SK-N-SH (cell line): Measurements from ENCODE around the gene TCFL5. TPM values are rescaled to one million over a fixed set of nuclear protein-coding genes. Genes with fewer than 3 reads are reported as not detected.

Source experiments
- CTCF ChIA-PET: fragments of 300-600, 350-600 bp; formaldehyde crosslinking; extraction: SDS; loops from one replicate; lab custom pipeline; 2021; lab: Yijun Ruan, JAX
- POLR2A ChIA-PET: fragments of 350-600 bp; sonication (Branson Sonifier 250); formaldehyde crosslinking; extraction: SDS; loops from one replicate; lab custom pipeline; 2020; ENCODE audit warnings: antibody characterized with exemption, inconsistent platforms; lab: Yijun Ruan, JAX
- DNase-seq: peaks from one replicate; pipeline ENCODE4 v3.0.0; 2012
- H2AFZ ChIP-seq: fragments of 200-600 bp; sonication (generic); 2 replicates; pipeline ENCODE4 v1.8.1; 2016; ENCODE audit warnings: antibody characterized with exemption, mild to moderate bottlenecking, low read depth
- H3F3A ChIP-seq: fragments of 200-600 bp; sonication (generic); replicated peaks from 2 replicates; pipeline ENCODE3; 2016; ENCODE audit warnings: antibody characterized with exemption, mild to moderate bottlenecking; ENCODE audit not compliant: insufficient read depth
- H3K27ac ChIP-seq, 2 experiments: fragments of 200-500 bp in 1 of 2; fragments of 200-600 bp in 1 of 2; sonication (Bioruptor generic) in 1 of 2; sonication (generic), shearing (Covaris generic) in 1 of 2; 2 replicates each; pipeline versions ENCODE4 v1.5.1 to v1.6.1; 2014 to 2016; ENCODE audit warnings: low read depth in 2 of 2, inconsistent platforms in 1 of 2, low read length in 1 of 2, mild to moderate bottlenecking in 1 of 2, mixed read lengths in 1 of 2
- H3K27me3 ChIP-seq: fragments of 200-600 bp; sonication (generic), shearing (Covaris generic); 2 replicates; pipeline ENCODE4 v1.6.1; 2016; ENCODE audit warnings: mixed run types; ENCODE audit not compliant: insufficient read depth
- H3K36me3 ChIP-seq, 2 experiments: fragments of 200-500 bp in 1 of 2; fragments of 200-600 bp in 1 of 2; sonication (Bioruptor generic) in 1 of 2; sonication (generic) in 1 of 2; replicated peaks in 1 of 2; 2 replicates each; pipeline versions ENCODE3 to v1.5.1; 2014 to 2016; ENCODE audit warnings: low read length in 1 of 2, mild to moderate bottlenecking in 1 of 2; ENCODE audit not compliant: insufficient read depth in 2 of 2, control insufficient read depth in 1 of 2
- H3K4me1 ChIP-seq, 2 experiments: fragments of 200-500 bp in 1 of 2; fragments of 200-600 bp in 1 of 2; sonication (Bioruptor generic) in 1 of 2; sonication (generic), shearing (Covaris generic) in 1 of 2; 2 replicates each; pipeline versions ENCODE4 v1.5.1 to v1.6.1; 2014 to 2016; ENCODE audit warnings: low read depth in 1 of 2, low read length in 1 of 2, mixed run types in 1 of 2; ENCODE audit not compliant: insufficient read depth in 2 of 2, control insufficient read depth in 1 of 2
- H3K4me2 ChIP-seq: fragments of 200-600 bp; sonication (generic), shearing (Covaris generic); 2 replicates; pipeline ENCODE4 v1.6.1; 2017; ENCODE audit warnings: mixed run types
- H3K4me3 ChIP-seq, 2 experiments: fragments of 200-500 bp in 1 of 2; fragments of 200-600 bp in 1 of 2; sonication (Bioruptor generic) in 1 of 2; sonication (generic), shearing (Covaris generic) in 1 of 2; 2 replicates each; pipeline versions ENCODE4 v1.5.1 to v1.8.1; 2014 to 2016; ENCODE audit warnings: low read depth in 2 of 2, inconsistent platforms in 1 of 2, low read length in 1 of 2, mild to moderate bottlenecking in 1 of 2, mixed read lengths in 1 of 2, moderate library complexity in 1 of 2
- H3K79me2 ChIP-seq: fragments of 200-600 bp; sonication (generic); 2 replicates; pipeline ENCODE4 v1.8.1; 2017; ENCODE audit warnings: mild to moderate bottlenecking; ENCODE audit not compliant: insufficient read depth
- H3K9ac ChIP-seq: fragments of 200-600 bp; sonication (generic); 2 replicates; pipeline ENCODE4 v1.6.1; 2017; ENCODE audit warnings: mixed run types
- H3K9me2 ChIP-seq: fragments of 200-600 bp; sonication (generic); 2 replicates; pipeline ENCODE4 v1.6.1; 2017; ENCODE audit warnings: mixed run types
- H3K9me3 ChIP-seq: fragments of 200-600 bp; sonication (generic); 2 replicates; pipeline ENCODE4 v1.6.1; 2017; ENCODE audit warnings: mixed run types, mild to moderate bottlenecking, moderate library complexity
- H4K20me1 ChIP-seq: fragments of 200-600 bp; sonication (generic); 2 replicates; pipeline ENCODE4 v1.6.1; 2017; ENCODE audit warnings: mild to moderate bottlenecking, mixed run types; ENCODE audit not compliant: insufficient read depth
- CHD2 ChIP-seq: fragments of 150-350 bp; IDR thresholded peaks from 2 replicates; pipeline ENCODE4 v1.6.1; 2018; ENCODE audit warnings: low read length; ENCODE audit not compliant: partially characterized antibody
- ELF1 ChIP-seq: IDR thresholded peaks from 2 replicates; pipeline ENCODE4 v1.4.0; 2012
- FOSL2 ChIP-seq: IDR thresholded peaks from 2 replicates; pipeline ENCODE4 v1.4.0; 2012; ENCODE audit warnings: low read depth, mild to moderate bottlenecking, moderate library complexity, borderline replicate concordance
- FOXJ3 ChIP-seq: sonication (generic); formaldehyde crosslinking; IDR thresholded peaks from 2 replicates; pipeline ENCODE4 v1.5.1; 2020; ENCODE audit warnings: mild to moderate bottlenecking, missing genetic modification reagents
- JUND ChIP-seq: IDR thresholded peaks from 2 replicates; pipeline ENCODE4 v1.4.0; 2012
- MEF2A ChIP-seq: IDR thresholded peaks from 2 replicates; pipeline ENCODE4 v1.4.0; 2012; ENCODE audit warnings: low read depth, borderline replicate concordance
- MXI1 ChIP-seq: IDR thresholded peaks from 2 replicates; pipeline ENCODE4 v1.6.1; 2012; ENCODE audit warnings: mild to moderate bottlenecking, low read depth, low read length, improper control_type of control experiment
- PBX3 ChIP-seq: IDR thresholded peaks from 2 replicates; pipeline ENCODE4; 2012
- RAD21 ChIP-seq: IDR thresholded peaks from 2 replicates; pipeline ENCODE4 v1.6.1; 2012; ENCODE audit warnings: mild to moderate bottlenecking, low read length
- RFX5 ChIP-seq: IDR thresholded peaks from 2 replicates; pipeline ENCODE4 v1.6.1; 2012; ENCODE audit warnings: mild to moderate bottlenecking, improper control_type of control experiment, low read length
- SMC3 ChIP-seq: IDR thresholded peaks from 2 replicates; pipeline ENCODE4 v1.6.1; 2012; ENCODE audit warnings: low read depth, low read length, improper control_type of control experiment
- TAF1 ChIP-seq: IDR thresholded peaks from 2 replicates; pipeline ENCODE4 v1.6.1; 2012; ENCODE audit warnings: low read depth, mild to moderate bottlenecking, low read length, moderate library complexity, borderline replicate concordance
- TEAD4 ChIP-seq: IDR thresholded peaks from 2 replicates; pipeline ENCODE4 v1.4.0; 2012; ENCODE audit warnings: mild to moderate bottlenecking, borderline replicate concordance; ENCODE audit not compliant: insufficient read depth
- USF1 ChIP-seq: IDR thresholded peaks from 2 replicates; pipeline ENCODE4 v1.4.0; 2012; ENCODE audit warnings: low read depth, borderline replicate concordance
- USF2 ChIP-seq: fragments of 150-350 bp; IDR thresholded peaks from 2 replicates; pipeline ENCODE4 v1.6.1; 2017; ENCODE audit warnings: antibody characterized with exemption, low read length, low read depth, borderline replicate concordance
- ZBTB33 ChIP-seq: IDR thresholded peaks from 2 replicates; pipeline ENCODE4 v1.4.0; 2012; ENCODE audit warnings: low read depth, borderline replicate concordance
- WGBS: methylation state at CpG from one replicate; pipeline ENCODE4 v1.1.6; 2017; ENCODE audit warnings: low lambda C conversion rate; 5-methylcytosine and 5-hydroxymethylcytosine counted together
- polyA plus RNA-seq, 3 experiments: library from polyadenylated mRNA; depleted of rRNA; stranded (reverse); fragments of >200 nt; gene quantifications; 2 replicates each; pipeline ENCODE4 v1.2.3, GENCODE V29; 2012

The TCFL5 gene
- polyA plus RNA-seq, 1 of the 3 experiments (the other 2 are of a cell fraction) = 10.1 TPM

- Histone ChIP-seq H3K9me3 (no peaks in the 10 kb centered on the region), H3K36me3 (peaks cover 65 to 88% of the 10 kb centered on the region in 2 experiments)
- POLR2A ChIA-PET = no interaction called here
Observed at GRCh38 chr20:62889411-62889810, 27.8 kb upstream of the TCFL5 start.

GRCh38 chr20:62888910-62889309 lies 27.3 kb upstream of the TCFL5 start:
- Histone ChIP-seq H4K20me1 (peaks cover 4% of the 10 kb centered on the region; the same call in 1 of the 2 replicates), H3K27ac (no peak overlapping the region)
- TF ChIP-seq MXI1 (no peak), MEF2A (no peak), JUND (no peak), USF2 (no peak), ZBTB33 (no peak), SMC3 (no peak), TEAD4 (no peak), TAF1 (no peak), PBX3 (no peak), CHD2 (no peak), RAD21 (no peak), ELF1 (no peak), FOSL2 (no peak), USF1 (no peak)
- TF ChIP-seq, all 33 proteins: peak for 0
- peaks cover 17 to 19% of the 10 kb centered on the region in 2 experiments for H3K4me1 ChIP-seq
- H3F3A ChIP-seq = peaks cover 27% of the 10 kb centered on the region
- no peaks in the 10 kb centered on the region for H3K9me2 ChIP-seq
- H3K4me3 ChIP-seq = no peak overlapping the region
- H3K36me3 ChIP-seq = peaks cover 60 to 83% of the 10 kb centered on the region in 2 experiments
- H3K9ac ChIP-seq = no peak overlapping the region
- ChIA-PET POLR2A (no interaction called here), CTCF (interaction anchor here (1.1 to 7.2 kb wide), 7 partner anchors 11 to 120 kb away, joined by 3 to 77 read pairs (median 8); no protein-coding TSS in a partner anchor)
- H2AFZ ChIP-seq = no peak overlapping the region
- no peaks in the 10 kb centered on the region for H3K9me3 ChIP-seq
- H3K27me3 ChIP-seq = no peaks in the 10 kb centered on the region
- no peak overlapping the region for H3K4me2 ChIP-seq
- H3K79me2 ChIP-seq = no peaks in the 10 kb centered on the region
- no peak for DNase-seq
- WGBS = 96% methylated on average over 10 of the region's 17 CpGs

More at GRCh38 chr20:62889411-62889810, 27.8 kb upstream of the TCFL5 start:
- CTCF ChIA-PET = interaction anchor here (1.1 to 7.2 kb wide), 4 partner anchors 11 to 120 kb away, joined by 3 to 77 read pairs (median 6); no protein-coding TSS in a partner anchor
- Histone ChIP-seq H3K9me2 (no peaks in the 10 kb centered on the region), H3K4me3 (no peak overlapping the region), H3K79me2 (no peaks in the 10 kb centered on the region), H3F3A (peaks cover 30% of the 10 kb centered on the region), H2AFZ (no peak overlapping the region), H3K4me1 (peaks cover 17 to 19% of the 10 kb centered on the region in 2 experiments), H3K9ac (no peak overlapping the region), H3K27me3 (no peaks in the 10 kb centered on the region), H4K20me1 (peaks cover 4% of the 10 kb centered on the region; the same call in 1 of the 2 replicates), H3K4me2 (no peak overlapping the region), H3K27ac (no peak overlapping the region)
- TF ChIP-seq SMC3 (no peak), FOSL2 (no peak), PBX3 (no peak), FOXJ3 (CRISPR knock-in tag) (no peak), RFX5 (no peak), MEF2A (no peak)
- DNase-seq = no peak
- WGBS = 85% methylated on average over 5 of the region's 8 CpGs
